Measurements from ENCODE around the gene CTDSP2.

DNA sequence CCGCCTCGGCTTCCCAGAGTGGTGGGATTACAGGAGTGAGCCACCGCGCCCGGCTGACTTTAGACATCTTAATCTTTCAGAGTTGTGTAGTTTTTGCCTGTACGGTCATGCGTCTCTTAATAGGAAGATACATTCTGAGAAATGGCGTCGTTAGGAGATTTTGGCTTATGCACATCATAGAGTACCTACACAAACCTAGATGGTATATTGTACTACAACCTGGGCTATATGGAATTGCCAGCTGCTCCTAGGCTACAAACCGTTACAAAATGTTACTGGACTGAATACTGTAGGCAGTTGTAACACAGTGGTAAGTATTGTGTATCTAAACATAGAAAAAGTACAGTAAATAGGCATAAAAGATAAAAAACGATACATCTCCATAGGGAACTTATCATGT lies 62.7 kb downstream of the CTDSP2 start:
- no peak for TF ChIP-seq POLR2A (IDR thresholded peaks at IDR 0.05)
- TF ChIP-seq, protein P1, sequence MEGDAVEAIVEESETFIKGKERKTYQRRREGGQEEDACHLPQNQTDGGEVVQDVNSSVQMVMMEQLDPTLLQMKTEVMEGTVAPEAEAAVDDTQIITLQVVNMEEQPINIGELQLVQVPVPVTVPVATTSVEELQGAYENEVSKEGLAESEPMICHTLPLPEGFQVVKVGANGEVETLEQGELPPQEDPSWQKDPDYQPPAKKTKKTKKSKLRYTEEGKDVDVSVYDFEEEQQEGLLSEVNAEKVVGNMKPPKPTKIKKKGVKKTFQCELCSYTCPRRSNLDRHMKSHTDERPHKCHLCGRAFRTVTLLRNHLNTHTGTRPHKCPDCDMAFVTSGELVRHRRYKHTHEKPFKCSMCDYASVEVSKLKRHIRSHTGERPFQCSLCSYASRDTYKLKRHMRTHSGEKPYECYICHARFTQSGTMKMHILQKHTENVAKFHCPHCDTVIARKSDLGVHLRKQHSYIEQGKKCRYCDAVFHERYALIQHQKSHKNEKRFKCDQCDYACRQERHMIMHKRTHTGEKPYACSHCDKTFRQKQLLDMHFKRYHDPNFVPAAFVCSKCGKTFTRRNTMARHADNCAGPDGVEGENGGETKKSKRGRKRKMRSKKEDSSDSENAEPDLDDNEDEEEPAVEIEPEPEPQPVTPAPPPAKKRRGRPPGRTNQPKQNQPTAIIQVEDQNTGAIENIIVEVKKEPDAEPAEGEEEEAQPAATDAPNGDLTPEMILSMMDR (IDR thresholded peaks at IDR 0.05), result no peak
